CD4-positive, alpha-beta T cell treated with Interleukin-15 for 4 hours (primary cell): Measurements from ENCODE around the gene CERS1.

Experiments
- DNase-seq: peaks from one replicate; pipeline ENCODE4 v3.0.0-alpha.2; 2020; ENCODE audit warnings: low spot score

Gene CERS1

DNA sequence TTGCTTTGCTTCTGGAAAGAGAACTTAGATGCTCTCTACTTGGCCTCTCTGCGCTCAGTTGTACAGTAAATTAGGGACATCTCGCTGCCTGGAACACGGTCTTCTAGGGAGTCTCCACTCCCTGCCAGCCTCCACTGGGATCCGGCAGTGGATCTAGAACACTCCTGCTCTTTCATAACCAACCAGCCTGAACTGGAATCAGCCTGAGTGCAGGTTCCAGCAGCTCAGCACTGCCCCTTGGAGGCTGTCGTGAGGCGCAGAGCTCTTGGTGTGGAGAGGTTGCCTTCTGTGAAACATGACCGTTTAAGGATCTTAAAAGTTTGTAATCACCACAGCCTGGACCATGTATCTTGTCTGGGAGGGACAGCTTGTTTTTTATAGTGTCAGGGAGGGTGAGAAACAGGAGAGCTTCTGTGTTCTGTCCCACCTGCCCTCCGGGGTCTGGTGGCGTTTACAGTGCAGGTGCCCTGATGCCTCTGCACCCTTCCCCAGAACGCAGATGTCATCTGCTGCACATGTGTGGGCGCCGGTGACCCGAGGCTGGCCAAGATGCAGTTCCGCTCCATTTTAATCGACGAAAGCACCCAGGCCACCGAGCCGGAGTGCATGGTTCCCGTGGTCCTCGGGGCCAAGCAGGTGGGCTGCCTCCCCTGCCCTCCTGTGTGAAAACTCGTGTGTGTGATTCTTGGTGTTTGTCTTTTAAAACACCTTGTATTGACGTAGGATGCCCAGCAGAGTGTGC, 39.4 kb downstream of the CERS1 start:
- no peak for DNase-seq

DNA sequence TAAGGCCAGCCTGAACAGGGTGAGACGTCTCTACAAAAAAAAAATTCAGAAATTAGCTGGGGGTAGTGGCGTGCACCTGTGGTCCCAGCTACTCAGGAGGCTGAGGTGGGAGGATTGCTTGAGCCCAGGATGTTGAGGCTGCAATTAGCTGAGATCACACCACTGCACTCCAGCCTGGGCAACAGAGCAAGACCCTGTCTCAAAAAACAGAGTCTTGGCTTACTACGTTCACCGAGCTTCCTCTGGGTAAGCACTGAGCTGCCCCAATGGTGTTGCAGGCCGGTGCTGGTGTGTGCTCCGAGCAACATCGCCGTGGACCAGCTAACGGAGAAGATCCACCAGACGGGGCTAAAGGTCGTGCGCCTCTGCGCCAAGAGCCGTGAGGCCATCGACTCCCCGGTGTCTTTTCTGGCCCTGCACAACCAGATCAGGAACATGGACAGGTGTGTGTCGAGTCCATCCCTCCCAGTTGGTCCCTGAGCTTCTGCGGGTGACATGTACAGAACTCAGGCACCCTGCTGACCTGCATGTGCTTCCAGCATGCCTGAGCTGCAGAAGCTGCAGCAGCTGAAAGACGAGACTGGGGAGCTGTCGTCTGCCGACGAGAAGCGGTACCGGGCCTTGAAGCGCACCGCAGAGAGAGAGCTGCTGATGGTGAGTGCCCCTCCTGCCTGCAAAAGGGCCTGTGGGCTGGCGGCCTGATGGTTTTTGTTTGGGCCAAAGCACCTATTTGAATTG, 40.1 kb downstream of the CERS1 start:
- DNase-seq: no peak

DNA sequence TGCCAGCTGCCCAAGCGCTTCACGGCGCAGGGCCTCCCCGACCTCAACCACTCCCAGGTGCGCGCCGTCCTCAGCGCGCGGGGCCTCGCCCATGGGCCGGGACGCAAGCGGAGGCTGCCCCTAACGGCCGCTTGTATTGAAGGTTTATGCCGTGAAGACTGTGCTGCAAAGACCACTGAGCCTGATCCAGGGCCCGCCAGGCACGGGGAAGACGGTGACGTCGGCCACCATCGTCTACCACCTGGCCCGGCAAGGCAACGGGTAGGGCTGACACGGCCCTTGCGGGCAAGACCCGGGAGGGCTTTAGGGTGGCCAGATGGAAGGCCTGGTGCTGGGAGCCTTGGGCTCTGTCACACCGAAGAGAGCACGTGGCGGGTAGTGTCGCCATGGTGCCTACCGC, 41.0 kb downstream of the CERS1 start:
- DNase-seq: no peak

DNA sequence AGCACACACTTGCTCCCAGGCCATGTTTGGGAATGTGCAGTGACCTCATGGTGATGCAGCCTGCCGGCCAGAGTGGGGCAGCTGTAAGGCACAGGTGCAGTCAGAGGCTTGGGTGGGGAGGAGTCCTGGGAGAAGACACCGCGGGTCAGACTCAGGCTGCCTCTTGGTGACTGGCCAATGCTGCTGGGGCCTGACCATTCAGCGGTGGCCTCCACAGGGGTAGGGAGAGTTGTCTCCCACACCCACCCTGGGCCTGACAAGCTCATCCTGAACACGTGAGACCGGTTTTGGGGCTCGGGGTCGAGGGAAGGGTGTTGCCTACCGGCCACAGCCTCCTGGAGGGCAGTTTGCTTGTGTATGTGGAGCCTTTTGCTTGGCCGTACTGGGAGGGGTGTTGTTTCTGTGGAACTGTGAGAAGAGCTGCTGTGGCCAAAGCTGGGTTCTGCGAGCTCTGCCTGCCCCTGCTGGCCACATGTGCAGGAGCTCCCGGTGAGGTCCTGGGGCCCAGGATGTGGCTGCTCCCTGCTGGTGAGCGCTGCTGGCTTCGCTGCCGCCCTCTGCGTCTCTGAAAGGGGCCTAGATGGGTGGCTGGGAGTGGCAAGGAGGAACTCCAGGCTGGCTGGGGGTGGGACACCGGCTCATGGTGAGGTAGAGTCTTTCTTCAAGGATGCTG, 42.1 kb downstream of the CERS1 start:
- DNase-seq: no peak

DNA sequence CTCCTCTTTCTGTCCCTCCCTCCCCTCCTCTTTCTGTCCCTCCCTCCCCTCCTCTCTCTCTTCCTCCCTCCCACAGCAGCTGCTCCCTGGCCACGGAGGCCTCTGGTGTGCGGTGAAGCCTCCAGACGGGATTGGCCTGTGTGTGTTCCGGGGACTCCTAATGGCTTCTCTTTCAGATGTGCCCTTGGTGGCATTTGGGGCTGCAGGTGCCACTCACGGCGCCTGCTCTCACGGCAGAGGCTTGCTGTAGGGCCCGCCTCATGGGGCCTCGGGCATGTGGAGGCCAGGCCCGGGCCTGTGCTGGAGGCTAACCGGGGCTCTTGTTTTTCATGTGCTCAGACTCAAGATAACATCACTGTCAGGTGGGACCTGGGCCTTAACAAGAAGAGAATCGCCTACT, 43.3 kb downstream of the CERS1 start:
- no peak for DNase-seq

DNA sequence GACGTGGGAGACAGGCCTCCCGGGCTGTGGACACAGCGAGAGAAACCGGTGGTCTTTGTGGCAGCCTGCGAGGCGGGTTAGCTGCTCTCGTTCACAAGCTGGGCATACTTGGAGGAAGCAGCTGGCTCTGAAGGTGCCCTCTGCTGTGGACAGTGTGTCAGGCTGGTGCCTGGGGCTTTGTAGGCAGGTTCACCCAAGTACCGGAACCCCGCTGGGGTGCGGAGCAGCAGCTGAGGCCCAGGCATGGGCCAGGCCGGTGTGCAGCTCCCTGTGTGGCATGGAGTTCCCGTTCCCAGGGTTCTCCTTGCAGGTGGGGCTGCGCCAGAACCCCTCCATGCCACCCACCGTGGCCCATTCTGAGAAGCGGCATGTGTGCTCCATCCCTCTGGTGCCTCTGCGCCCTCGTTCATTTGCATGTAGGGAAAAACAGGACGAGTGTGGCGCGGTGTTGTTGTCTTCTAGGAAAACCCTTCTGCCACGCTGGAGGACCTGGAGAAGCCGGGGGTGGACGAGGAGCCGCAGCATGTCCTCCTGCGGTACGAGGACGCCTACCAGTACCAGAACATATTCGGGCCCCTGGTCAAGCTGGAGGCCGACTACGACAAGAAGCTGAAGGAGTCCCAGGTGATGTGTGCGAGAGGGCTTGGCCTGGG, 44.2 kb downstream of the CERS1 start:
- no peak for DNase-seq

DNA sequence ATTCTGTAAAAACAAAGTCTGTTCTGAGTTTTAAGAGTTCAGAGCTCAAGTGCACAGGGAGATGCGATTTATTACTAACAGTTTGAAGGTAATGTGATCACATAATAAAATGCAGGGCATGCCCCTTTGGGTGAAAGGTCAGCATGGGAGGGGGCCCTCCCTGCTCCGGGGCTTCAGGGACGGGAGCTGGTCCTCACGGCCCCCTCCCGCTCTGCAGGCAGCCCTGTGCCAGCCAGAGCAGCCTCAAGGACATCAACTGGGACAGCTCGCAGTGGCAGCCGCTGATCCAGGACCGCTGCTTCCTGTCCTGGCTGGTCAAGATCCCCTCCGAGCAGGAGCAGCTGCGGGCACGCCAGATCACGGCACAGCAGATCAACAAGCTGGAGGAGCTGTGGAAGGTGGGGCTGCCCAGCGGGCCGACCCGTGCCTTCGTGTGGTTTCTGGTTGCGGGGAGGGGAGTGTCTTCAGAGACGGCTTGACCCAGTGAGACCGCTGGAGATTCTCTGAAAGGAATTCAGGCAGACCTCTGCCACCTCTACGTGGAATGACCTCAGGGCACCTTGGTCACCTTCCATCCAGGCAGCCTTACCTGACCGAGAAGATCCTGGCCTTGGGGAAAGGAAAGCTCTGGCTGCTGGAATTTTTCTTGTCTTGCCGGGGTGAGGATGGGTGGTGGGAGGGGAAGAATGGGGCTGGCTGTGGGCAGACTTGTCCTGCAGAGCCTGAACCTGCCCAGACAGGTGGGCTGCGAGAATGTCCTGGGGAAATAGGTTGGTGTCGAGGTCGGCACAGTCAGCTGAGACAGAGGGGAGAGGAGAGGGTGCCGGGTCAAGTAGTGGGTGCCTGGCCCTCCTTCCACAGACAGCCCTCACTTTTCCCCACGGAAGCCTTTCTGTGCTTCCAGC, 45.2 kb downstream of the CERS1 start:
- DNase-seq: no peak

DNA sequence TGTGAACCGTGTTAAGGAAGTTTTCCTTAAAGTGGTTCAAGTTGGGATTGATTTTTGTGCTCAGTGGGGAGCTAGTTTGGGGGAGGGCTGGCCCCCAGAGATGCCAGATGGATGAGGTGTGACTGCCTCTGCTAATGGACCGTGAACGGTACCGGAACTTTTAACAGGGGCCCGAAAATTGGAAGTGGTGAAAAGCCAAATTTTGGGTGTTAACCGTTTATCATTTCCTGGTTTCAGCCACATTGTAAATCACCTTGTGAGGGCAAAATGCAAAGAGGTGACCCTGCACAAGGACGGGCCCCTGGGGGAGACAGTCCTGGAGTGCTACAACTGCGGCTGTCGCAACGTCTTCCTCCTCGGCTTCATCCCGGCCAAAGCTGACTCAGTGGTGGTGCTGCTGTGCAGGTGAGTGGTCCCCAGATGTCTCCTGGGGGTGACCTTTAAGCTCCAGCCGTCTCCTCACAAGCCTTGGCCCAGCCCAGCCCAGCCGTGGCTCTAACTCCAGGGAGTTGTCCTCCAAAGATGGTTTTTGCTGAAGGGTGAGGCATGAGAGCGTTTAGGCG, 46.0 kb downstream of the CERS1 start:
- no peak for DNase-seq

DNA sequence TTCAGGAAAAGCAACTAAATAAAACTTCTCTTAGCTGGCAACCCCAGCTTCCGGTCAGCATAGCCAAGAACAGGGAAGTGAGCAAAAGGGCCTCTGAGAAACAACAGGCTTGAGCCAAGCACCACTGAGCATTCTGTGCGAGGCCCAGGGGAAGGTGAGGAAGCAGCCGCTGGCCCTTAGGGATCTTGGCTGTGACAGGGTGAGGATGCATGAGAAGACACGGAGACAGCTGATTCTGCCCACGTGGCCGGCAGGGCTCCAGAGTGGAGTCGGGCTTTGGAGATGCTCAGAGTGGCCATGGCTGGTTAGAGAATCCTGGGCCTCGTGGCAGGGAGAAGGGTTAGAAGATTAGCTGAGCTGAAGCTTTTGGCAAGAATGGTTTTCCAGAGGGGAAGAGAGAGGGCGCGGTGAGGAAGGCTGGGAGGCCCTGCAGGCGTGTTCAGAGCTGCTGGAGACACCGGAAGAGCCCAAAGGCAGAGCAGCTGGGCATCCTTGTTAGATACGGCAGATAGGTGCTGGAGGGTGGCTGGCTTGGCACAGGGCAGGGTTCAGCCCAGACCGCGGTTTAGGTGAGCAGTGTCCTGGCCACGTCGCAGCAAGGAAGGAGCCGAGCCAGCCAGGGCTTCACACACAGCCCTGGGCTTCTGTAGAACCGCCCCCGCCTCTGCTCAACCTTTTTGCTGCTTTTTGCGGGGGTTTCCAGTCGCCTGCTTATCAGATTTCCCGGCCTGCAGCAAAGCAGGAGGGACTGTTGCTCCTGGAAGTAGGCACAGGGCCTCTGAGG, 46.9 kb downstream of the CERS1 start:
- no peak for DNase-seq

DNA sequence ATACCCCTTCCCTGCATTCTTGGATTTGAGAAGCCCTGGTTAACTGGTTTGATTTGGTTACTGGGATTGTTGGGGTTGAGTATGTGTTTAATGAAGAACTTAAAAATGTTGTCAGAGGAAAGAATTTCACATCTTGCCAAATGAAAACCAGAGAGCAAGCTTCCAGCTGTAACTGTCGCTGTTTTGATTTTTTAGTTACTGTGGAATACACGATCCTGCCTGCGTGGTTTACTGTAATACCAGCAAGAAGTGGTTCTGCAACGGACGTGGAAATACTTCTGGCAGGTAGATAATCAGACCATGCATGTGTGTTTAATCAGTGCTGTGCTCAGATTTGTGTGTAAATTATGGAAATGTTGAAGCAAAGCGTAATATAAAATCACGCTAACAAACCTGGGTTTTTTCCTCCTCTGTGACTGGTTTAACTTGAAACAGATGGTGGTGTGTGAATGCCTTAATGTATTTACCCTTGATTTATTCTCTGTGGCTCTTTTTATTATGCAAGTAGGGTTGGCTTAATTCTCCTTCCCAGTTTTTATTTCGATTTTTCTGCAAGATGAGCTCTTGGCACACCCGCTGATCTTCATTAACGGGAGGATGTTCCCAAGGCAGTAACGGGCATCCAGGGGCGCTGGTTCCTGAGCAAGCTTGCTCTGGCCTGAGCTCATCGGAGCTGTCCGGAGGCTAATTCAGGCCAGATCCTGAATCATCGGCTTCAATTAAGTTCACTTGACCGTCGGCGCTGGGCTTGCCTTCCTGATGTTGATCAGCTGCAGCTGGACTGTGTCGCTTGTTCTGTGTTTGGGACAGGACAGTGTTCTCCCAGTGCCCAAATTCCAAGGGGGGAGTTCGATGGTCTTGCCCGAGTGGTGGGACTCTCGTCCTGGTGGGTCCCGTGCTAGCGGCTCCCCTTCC, 48.2 kb downstream of the CERS1 start:
- DNase-seq: no peak

DNA sequence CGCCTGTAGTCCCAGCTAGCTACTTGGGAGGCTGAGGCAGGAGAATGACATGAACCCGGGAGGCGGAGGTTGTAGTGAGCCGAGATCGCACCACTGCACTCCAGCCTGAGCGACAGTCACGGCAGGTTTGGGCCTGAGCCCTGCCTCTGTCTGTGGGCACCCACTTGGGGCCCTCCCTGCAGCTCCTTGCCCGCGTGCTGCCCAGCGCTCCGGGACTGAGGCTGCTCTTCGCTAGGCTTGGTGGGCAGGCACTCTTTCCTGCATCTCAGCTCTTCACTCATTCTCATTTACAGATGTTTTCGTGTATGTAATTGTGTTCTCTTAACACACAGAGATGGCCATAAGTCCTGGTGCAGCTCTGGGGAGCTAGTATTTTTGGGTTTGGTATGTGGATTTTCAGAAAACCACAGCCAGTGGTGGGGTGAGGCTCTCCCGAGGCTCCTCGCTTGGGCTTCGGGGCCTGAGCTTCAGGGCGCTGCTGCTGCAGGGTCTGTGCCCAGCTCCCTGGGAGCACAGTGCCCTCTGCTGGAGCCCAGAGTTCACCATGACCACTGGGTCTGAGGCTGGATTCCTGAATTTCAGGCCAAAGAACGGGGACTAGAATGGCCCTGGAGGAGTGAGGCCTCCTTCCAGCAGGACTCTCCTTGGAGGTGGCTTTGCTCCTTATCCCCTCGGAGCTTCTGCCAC, 49.0 kb downstream of the CERS1 start:
- DNase-seq: peak; percentile 60

DNA sequence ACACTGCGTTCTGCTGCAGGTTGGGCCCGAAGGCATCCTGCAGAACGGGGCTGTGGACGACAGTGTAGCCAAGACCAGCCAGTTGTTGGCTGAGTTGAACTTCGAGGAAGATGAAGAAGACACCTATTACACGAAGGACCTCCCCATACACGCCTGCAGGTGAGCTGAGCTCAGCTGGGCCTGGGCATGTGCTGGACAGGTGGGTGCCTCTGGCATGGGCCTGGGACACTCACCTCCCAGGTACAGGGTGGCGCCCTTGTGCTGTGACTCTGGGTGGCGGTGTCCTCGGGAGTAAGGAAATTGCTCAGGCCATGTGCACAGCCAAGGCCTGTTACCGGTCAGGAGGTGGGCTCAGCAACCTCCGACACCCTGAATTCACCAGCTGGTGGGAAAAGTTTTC, 50.0 kb downstream of the CERS1 start:
- no peak for DNase-seq

DNA sequence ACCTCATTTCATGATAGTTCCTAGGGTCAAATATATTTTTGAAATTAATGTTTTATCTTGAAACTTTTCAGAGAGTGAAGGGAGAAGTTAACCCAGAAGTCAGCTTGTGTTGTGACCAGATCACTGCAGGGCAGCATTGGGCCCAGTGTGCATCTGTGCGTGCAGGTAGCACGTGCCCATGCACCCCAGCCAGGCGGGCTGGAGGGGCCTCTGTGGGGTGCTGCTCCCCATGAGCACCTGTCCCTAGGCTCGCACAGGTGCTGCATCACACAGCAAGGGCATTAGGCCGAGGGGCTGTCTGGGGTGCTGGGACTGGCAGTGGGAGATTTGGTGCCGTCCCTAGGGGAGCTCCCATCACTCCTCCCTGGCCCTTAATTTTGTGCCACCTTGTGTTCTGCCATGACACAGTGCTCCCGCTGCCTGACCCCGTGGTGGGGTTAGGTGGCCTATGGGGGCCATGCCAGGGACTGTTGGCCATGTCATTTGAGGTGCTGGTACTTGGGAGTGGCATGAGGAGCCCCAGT, 51.1 kb downstream of the CERS1 start:
- no peak for DNase-seq

DNA sequence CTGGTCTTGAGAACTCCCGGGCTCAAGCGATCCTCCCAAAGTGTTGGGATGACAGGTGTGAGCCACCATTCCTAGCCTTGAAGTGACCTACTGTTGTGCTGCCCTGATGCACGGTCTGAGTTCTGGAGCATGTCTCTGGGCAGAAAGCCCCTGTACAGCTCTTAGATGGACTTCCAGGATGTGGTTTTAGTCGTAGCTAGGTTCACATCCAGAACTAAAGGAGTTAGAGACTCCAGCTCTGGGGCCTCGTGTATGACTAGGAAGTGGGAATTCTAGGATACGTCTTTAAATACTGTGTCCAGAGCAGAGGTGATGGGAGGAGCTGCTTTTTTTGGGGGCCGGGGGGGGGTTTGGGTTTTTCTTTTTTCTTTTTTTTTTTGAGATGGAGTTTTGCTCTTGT, 52.0 kb downstream of the CERS1 start:
- no peak for DNase-seq

DNA sequence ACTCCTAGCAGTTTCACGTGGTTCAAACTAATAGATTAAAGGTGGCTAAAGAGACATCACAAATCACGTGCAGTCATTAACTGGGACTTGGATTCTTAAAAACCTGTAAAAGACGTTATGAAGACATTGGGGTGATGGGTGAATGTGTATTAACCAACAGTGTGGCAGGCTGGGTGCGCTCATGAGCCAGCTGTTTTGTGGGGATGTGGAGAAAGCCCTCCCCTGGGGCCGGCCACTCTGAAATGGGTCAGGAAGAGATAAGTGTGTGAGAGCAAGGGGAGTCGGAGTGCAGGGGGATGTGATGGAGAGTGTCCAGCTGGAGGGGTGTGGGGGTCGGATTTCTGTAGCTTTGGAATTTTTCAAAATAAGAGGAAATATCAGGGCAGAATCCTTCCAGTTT, 53.8 kb downstream of the CERS1 start:
- no peak for DNase-seq

DNA sequence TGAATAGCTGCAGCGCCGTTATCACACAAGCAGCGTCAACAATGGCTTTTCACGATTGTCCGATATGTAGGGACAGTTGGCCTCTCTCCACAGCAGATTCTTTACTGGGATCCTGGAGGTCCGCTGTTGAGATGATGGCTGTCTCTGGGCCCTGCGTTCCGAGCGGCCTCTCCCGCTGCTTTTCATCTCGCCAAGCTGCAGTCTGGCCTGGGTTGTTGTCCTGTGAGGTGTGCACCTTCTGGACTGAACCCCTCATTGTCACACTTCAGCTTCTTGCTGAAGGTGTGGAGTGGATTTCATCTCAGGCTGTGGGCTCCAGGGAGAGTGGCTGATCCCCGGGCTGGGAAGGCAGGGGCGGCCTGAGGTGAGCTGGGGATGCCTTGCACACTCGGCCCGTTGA, 54.6 kb downstream of the CERS1 start:
- DNase-seq: no peak

DNA sequence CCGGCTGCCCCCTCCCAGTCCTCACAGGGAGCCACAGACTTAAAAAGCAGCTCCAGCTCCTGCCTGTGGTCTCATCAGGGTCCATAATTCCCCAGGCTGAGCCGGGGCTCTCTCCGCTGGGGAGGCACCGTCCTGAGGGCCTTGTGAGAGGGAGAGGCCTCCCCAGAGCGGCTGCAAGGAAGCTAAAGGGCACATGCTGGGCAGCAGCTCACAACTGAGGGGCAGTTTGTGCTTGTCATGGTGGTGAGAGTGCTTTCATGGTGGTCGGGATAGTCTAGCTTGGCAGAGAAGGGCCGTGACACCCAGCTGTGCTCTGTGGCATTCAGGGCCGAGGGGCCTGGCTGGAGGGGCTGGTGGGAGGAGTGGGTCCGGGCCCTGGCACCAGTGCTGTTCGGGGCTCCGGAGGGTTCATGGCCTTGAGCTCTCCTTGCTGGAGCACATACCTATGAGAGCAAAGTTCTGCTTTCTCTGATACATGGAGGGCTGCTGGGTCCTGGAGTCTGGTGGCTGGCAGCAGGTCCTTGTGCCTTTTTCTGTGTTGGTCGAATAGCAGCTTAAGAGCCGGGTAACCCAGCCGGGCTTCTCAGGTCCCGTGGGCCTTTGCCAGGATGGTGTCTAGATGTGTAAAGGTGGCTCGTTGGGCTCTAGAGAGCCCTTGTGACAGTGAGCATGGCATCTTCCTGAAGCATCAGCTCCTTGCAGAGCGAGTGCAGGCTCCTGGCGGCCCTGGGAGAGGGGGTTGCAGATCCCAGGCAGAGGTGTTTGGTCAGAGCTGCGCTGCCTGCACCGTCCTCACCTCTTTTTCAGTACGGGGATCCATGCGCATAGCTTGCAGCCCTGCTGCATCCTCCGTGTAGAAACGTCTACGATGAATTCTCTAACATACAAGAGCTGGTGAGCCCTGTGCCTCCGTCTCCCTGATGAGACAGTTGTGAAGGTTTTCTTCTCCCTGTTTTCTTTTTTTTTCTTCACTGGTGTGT, 55.4 kb downstream of the CERS1 start:
- DNase-seq: no peak
